HepG2 (cell line): ENCODE data around the gene TTC31. TPM values are rescaled to one million over a fixed set of nuclear protein-coding genes. Genes with fewer than 3 reads are reported as not detected.

Experiments used
- ASH2L ChIP-seq: fragments of 300-600, 200-600 bp; sonication (generic); IDR thresholded peaks from 2 replicates; pipeline ENCODE4 v1.7.0; 2017; ENCODE audit warnings: low read depth, mild to moderate bottlenecking, moderate library complexity, mixed read lengths, low read length; ENCODE audit not compliant: insufficient read length
- LRRFIP1 ChIP-seq: sonication (generic); formaldehyde crosslinking; conservative IDR thresholded peaks from 2 replicates; pipeline ENCODE4 v1.4.0; 2020; ENCODE audit warnings: missing genetic modification reagents
- TARDBP ChIP-seq: sonication (generic); formaldehyde crosslinking; IDR thresholded peaks from 2 replicates; pipeline ENCODE4 v1.8.0; 2022; ENCODE audit warnings: mild to moderate bottlenecking, missing genetic modification reagents
- XRCC5 ChIP-seq: fragments of 200-400 bp; formaldehyde crosslinking; optimal IDR thresholded peaks from 2 replicates; pipeline ENCODE3; 2017; ENCODE audit warnings: mild to moderate bottlenecking, low read length
- ZNF136 ChIP-seq: sonication (generic); formaldehyde crosslinking; IDR thresholded peaks from 2 replicates; pipeline ENCODE4 v1.8.1; 2022; ENCODE audit warnings: low read depth, mild to moderate bottlenecking, moderate library complexity, missing genetic modification reagents
- ZNF407 ChIP-seq: sonication (generic); formaldehyde crosslinking; IDR thresholded peaks from one replicate; pipeline ENCODE4 v1.5.1; 2020; ENCODE audit warnings: mild to moderate bottlenecking, missing genetic modification reagents; ENCODE audit errors: not compliant biosample characterization
- ZNF549 ChIP-seq: sonication (generic); formaldehyde crosslinking; IDR thresholded peaks from 2 replicates; pipeline ENCODE4 v1.5.0; 2020; ENCODE audit warnings: missing genetic modification reagents
- ZNF598 ChIP-seq: sonication (generic); formaldehyde crosslinking; IDR thresholded peaks from 2 replicates; pipeline ENCODE4 v1.5.1; 2020; ENCODE audit warnings: mild to moderate bottlenecking, missing genetic modification reagents, borderline replicate concordance
- ZNF619 ChIP-seq: sonication (generic); formaldehyde crosslinking; IDR thresholded peaks from 2 replicates; pipeline ENCODE4 v1.4.0; 2020; ENCODE audit warnings: mild to moderate bottlenecking, missing genetic modification reagents
- ZNF646 ChIP-seq: sonication (generic); formaldehyde crosslinking; IDR thresholded peaks from 2 replicates; pipeline ENCODE4 v1.9.0; 2021; ENCODE audit warnings: mild to moderate bottlenecking, missing genetic modification reagents
- polyA plus RNA-seq, 8 experiments: library from polyadenylated mRNA; depleted of rRNA in 3 of 8; stranded (reverse) in 7 of 8; unstranded in 1 of 8; fragments of >200 nt; fragmentation: Illumina TruSeq in 4 of 8; extraction: Trizol in 4 of 8; gene quantifications; 2 replicates each; pipeline versions ENCODE4 v1.2.1 to v1.2.3, GENCODE V29; 2011 to 2016; ENCODE audit warnings: low read depth in 4 of 8, missing spikeins in 1 of 8, mixed read lengths in 1 of 8; ENCODE audit not compliant: insufficient read depth in 1 of 8
- total RNA-seq, 5 experiments: library from RNA; depleted of rRNA; stranded (reverse); fragments of >200 nt; fragmentation: Illumina TruSeq; extraction: Trizol; gene quantifications; 2 replicates each; pipeline ENCODE4 v1.2.3, GENCODE V29; 2016; ENCODE audit warnings: low read depth in 1 of 5

The TTC31 gene
- total and polyA plus RNA-seq, 2 of the 13 experiments (the other 11 are each of a cell fraction or from before 2014, with no cell fraction given) = 28.3 to 39.5 TPM

GRCh38 chr2:74482801-74483674 is at the start of gene TTC31, which contains the start of gene CCDC142 (continued):
- TF ChIP-seq ZNF407 (CRISPR knock-in tag) = peak; percentile 40
- peak; percentile 98 for TF ChIP-seq TARDBP (CRISPR knock-in tag)
- no peak for TF ChIP-seq ZNF549 (CRISPR knock-in tag)
- peak; percentile 74 for TF ChIP-seq ZNF136 (CRISPR knock-in tag)
- peak; percentile 94 for TF ChIP-seq ASH2L
- no peak for TF ChIP-seq LRRFIP1 (CRISPR knock-in tag)
- no peak; the same call in 1 of the 2 replicates for TF ChIP-seq ZNF619 (CRISPR knock-in tag)
- no peak for TF ChIP-seq ZNF646
- TF ChIP-seq XRCC5 = peak; percentile 91
- no peak for TF ChIP-seq ZNF598 (CRISPR knock-in tag)
